K562 (cell line): ENCODE data around the gene MAS1L. TPM values are rescaled to one million over a fixed set of nuclear protein-coding genes. Genes with fewer than 3 reads are reported as not detected.

Source experiments
- AFF1 ChIP-seq, 2 experiments: fragments of 450-650 bp; IDR thresholded peaks; 2 replicates each; pipeline ENCODE4 v1.6.1; 2018; ENCODE audit warnings: mild to moderate bottlenecking in 2 of 2, low read depth in 1 of 2; ENCODE audit not compliant: partially characterized antibody in 2 of 2
- CBX5 ChIP-seq: IDR thresholded peaks from 2 replicates; pipeline ENCODE4 v1.6.1; 2014; ENCODE audit warnings: low read depth, borderline replicate concordance
- CEBPB ChIP-seq: fragments of 450-650 bp; IDR thresholded peaks from 2 replicates; pipeline ENCODE4 v1.6.1; 2016; ENCODE audit warnings: missing genetic modification characterization, missing compliant biosample characterization
- CEBPZ ChIP-seq: fragments of 150-350 bp; IDR thresholded peaks from 2 replicates; pipeline ENCODE4 v1.6.1; 2014; ENCODE audit warnings: low read depth, mild to moderate bottlenecking, low read length, borderline replicate concordance
- DEAF1 ChIP-seq: fragments of 450-650 bp; formaldehyde crosslinking; IDR thresholded peaks from 2 replicates; pipeline ENCODE4 v1.4.0; 2020; ENCODE audit warnings: mild to moderate bottlenecking, moderate library complexity
- MBD2 ChIP-seq: sonication (generic); IDR thresholded peaks from 2 replicates; pipeline ENCODE4 v1.6.1; 2016; ENCODE audit warnings: low read depth, borderline replicate concordance
- NFE2 ChIP-seq: IDR thresholded peaks from 2 replicates; pipeline ENCODE4 v1.6.1; 2014; ENCODE audit warnings: antibody characterized with exemption, low read depth
- NFIX ChIP-seq: fragments of 250-450 bp; sonication (Bioruptor Pico); IDR thresholded peaks from 2 replicates; pipeline ENCODE4 v1.4.0; 2020; ENCODE audit warnings: low read depth, mild to moderate bottlenecking, moderate library complexity
- RBM34 ChIP-seq: fragments of 200-400 bp; formaldehyde crosslinking; IDR thresholded peaks from 2 replicates; pipeline ENCODE4 v1.6.1; 2018; ENCODE audit warnings: low read length, borderline replicate concordance; ENCODE audit not compliant: insufficient read depth
- SRSF7 ChIP-seq: fragments of 200-400 bp; formaldehyde crosslinking; optimal IDR thresholded peaks from 2 replicates; pipeline ENCODE3; 2017; ENCODE audit warnings: mild to moderate bottlenecking, low read depth, low read length
- YY1 ChIP-seq, 3 experiments: IDR thresholded peaks; 2 replicates each; pipeline ENCODE4 v1.6.1; 2011; ENCODE audit warnings: low read length in 2 of 3, mild to moderate bottlenecking in 2 of 3, moderate library complexity in 2 of 3, borderline replicate concordance in 1 of 3, control low read depth in 1 of 3, low read depth in 1 of 3; ENCODE audit not compliant: insufficient read depth in 3 of 3, insufficient replicate concordance in 2 of 3, control insufficient read depth in 1 of 3, insufficient read length in 1 of 3; ENCODE audit errors: extremely low read depth in 1 of 3
- polyA plus RNA-seq, 8 experiments: library from polyadenylated mRNA; depleted of rRNA in 4 of 8; stranded (reverse) in 5 of 8; unstranded in 3 of 8; fragments of >200 nt; fragmentation: Nextera tagmentation in 2 of 8; fragmentation: Illumina TruSeq in 1 of 8; extraction: Ambion mirVana in 2 of 8; extraction: Trizol in 1 of 8; gene quantifications; 2 replicates each; pipeline versions ENCODE4 v1.2.1 to v1.2.3, GENCODE V29; 2011 to 2014; ENCODE audit warnings: inconsistent platforms in 1 of 8, missing spikeins in 1 of 8
- total RNA-seq, 7 experiments: library from RNA; depleted of rRNA in 6 of 7; stranded (reverse); fragments of >200 nt in 6 of 7; fragmentation: Illumina TruSeq in 2 of 7; extraction: Trizol in 2 of 7; gene quantifications; 2 replicates each; pipeline versions ENCODE4 v1.2.1 to v1.2.3, GENCODE V29; 2011 to 2021; ENCODE audit warnings: low replicate concordance in 1 of 7

Gene MAS1L
- total and polyA plus RNA-seq, 9 of the 15 experiments (the other 6 are each of a cell fraction or from before 2014, with no cell fraction given) = not detected

GRCh38 chr6:29487660-29488059 is at the start of gene MAS1L (continued):
- TF ChIP-seq DEAF1 (0 out of 2 replicates have a peak, but pooled peaks have one; percentile 3), CEBPZ (no peak), NFE2 (peak; percentile 91), NFIX (CRISPR knock-in tag) (no peak), AFF1 (IDR thresholded peaks at IDR 0.05; ENCODE audit: low read depth in 1 of 2, partially characterized antibody in 2 of 2) (no peak), RBM34 (no peak), CEBPB (tag) (no peak), YY1 (IDR thresholded peaks at IDR 0.05; ENCODE audit: borderline replicate concordance in 1 of 3, control insufficient read depth in 1 of 3, extremely low read depth in 1 of 3, insufficient read depth in 3 of 3, insufficient read length in 1 of 3, insufficient replicate concordance in 2 of 3, low read depth in 1 of 3, low read length in 2 of 3) (no peak), SRSF7 (no peak), CBX5 (no peak), MBD2 (no peak)
